ENCODE results near the gene CARD9.
"Not testable (repeated sequence)": the region's sequence is repeated elsewhere in the genome, so short reads cannot be mapped to it uniquely, and the experiment has no call there.

Gene CARD9

GRCh38 chr9:136321561-136321960, 51.9 kb downstream of the CARD9 start:
- DNase-seq (ENCODE audit: low read depth), result no peak
- H3K4me3 ChIP-seq (ENCODE audit: low read depth, low read length), result no peak overlapping the region
- no peak for TF ChIP-seq CTCF (IDR thresholded peaks at IDR 0.05; ENCODE audit: control insufficient read depth, extremely low read depth, insufficient read depth)

GRCh38 chr9:136320972-136321371, 52.5 kb downstream of the CARD9 start:
- DNase-seq (ENCODE audit: low read depth); H3K4me3 ChIP-seq (ENCODE audit: low read depth, low read length): not testable (repeated sequence)

GRCh38 chr9:136319955-136320354, 53.5 kb downstream of the CARD9 start:
- not testable (repeated sequence) for DNase-seq (ENCODE audit: low read depth); H3K4me3 ChIP-seq (ENCODE audit: low read depth, low read length)

- not testable (repeated sequence) for H3K4me3 ChIP-seq (ENCODE audit: low read depth, low read length); DNase-seq (ENCODE audit: low read depth)
Measured at GRCh38 chr9:136319244-136319643, 54.2 kb downstream of the CARD9 start.

GRCh38 chr9:136318776-136319241, 54.7 kb downstream of the CARD9 start:
- no peak overlapping the region for H3K4me3 ChIP-seq (ENCODE audit: low read depth, low read length)
- no peak for TF ChIP-seq CTCF (IDR thresholded peaks at IDR 0.05; ENCODE audit: control insufficient read depth, extremely low read depth, insufficient read depth)
- DNase-seq (ENCODE audit: low read depth), result no peak

- no peak for TF ChIP-seq CTCF (IDR thresholded peaks at IDR 0.05; ENCODE audit: control insufficient read depth, extremely low read depth, insufficient read depth)
- H3K4me3 ChIP-seq (ENCODE audit: low read depth, low read length), result no peak overlapping the region
- no peak for DNase-seq (ENCODE audit: low read depth)
Measured at GRCh38 chr9:136318111-136318775, 55.2 kb downstream of the CARD9 start.

GRCh38 chr9:136317695-136318094, 55.8 kb downstream of the CARD9 start:
- H3K4me3 ChIP-seq (ENCODE audit: low read depth, low read length), result no peak overlapping the region
- DNase-seq (ENCODE audit: low read depth), result no peak
- TF ChIP-seq CTCF (IDR thresholded peaks at IDR 0.05; ENCODE audit: control insufficient read depth, extremely low read depth, insufficient read depth), result no peak

GRCh38 chr9:136316896-136317676, 56.4 kb downstream of the CARD9 start:
- no peak for DNase-seq (ENCODE audit: low read depth)
- no peak overlapping the region for H3K4me3 ChIP-seq (ENCODE audit: low read depth, low read length)
- no peak for TF ChIP-seq CTCF (IDR thresholded peaks at IDR 0.05; ENCODE audit: control insufficient read depth, extremely low read depth, insufficient read depth)
